Skeletal muscle satellite cell (primary cell): ENCODE results near the gene SARDH.
"Not testable (repeated sequence)": the region's sequence is repeated elsewhere in the genome, so short reads cannot be mapped to it uniquely, and the experiment has no call there.

Experiments used
- H3K27me3 ChIP-seq: 2 replicates; pipeline ENCODE4 v1.7.0; 2013; ENCODE audit warnings: low read length; ENCODE audit not compliant: control insufficient read depth, insufficient read depth
- H3K36me3 ChIP-seq: 2 replicates; pipeline ENCODE4 v1.7.0; 2013; ENCODE audit warnings: mild to moderate bottlenecking, control low read depth, low read length; ENCODE audit not compliant: insufficient read depth
- H3K4me1 ChIP-seq: 2 replicates; pipeline ENCODE4 v1.7.0; 2013; ENCODE audit warnings: low read length; ENCODE audit not compliant: control insufficient read depth, insufficient read depth
- H3K4me2 ChIP-seq: 2 replicates; pipeline ENCODE4 v1.7.0; 2013; ENCODE audit warnings: mild to moderate bottlenecking, low read length
- H3K4me3 ChIP-seq: 2 replicates; pipeline ENCODE4 v1.7.0; 2013; ENCODE audit warnings: low read length
- H3K9ac ChIP-seq: 2 replicates; pipeline ENCODE4 v1.7.0; 2013; ENCODE audit warnings: mild to moderate bottlenecking, low read depth, low read length, moderate library complexity
- H3K9me3 ChIP-seq: replicated peaks from 2 replicates; pipeline ENCODE4 v1.7.0; 2013; ENCODE audit warnings: mild to moderate bottlenecking, control low read depth, low read length

The SARDH gene

DNA sequence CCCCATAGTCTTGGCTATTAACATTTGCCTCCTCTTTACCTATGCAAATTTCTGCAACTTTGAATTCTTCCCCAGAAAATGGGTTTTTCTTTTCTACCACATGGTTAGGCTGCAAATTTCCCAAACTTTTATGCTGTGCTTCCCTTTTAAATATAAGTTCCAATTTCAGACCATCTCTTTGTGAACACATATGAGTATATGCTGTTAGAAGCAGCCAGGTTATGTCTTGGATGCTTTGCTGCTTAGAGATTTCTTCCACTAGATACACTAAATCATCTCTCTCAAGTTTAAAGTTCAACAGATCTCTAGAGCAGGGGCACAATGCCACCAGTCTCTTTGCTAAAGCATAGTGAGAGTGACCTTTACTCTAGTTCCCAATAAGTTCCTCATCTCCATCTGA, 112.1 kb downstream of the SARDH start:
- not testable (repeated sequence) for H3K9ac ChIP-seq, H3K9me3 ChIP-seq, H3K4me2 ChIP-seq, H3K4me1 ChIP-seq, H3K36me3 ChIP-seq, H3K4me3 ChIP-seq
- peaks cover 46% of the 10 kb centered on the region for H3K27me3 ChIP-seq

DNA sequence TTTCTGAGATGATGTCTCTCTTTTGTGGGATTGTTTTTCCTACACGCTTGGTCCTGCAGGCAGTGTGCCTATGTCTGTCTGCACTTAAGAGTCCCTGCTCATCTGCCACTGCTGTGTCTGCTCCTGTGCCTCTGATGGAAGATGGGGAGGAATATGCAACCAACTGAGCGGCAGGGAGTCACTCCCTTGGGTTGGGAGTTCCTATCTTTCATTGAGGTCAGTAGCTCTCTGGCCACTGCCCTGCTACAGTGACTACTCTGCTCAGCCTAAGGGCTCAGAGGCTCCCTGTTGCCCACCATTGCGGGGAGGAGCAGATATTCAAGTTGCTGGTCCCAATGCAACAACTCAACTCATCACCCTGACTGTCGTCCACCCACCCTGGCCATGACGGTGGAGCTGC, 115.6 kb downstream of the SARDH start:
- H3K9ac ChIP-seq: no peak overlapping the region
- H3K4me1 ChIP-seq: no peaks in the 10 kb centered on the region
- H3K27me3 ChIP-seq: peaks cover 60% of the 10 kb centered on the region
- H3K9me3 ChIP-seq: no peaks in the 10 kb centered on the region
- H3K4me2 ChIP-seq: no peak overlapping the region
- no peaks in the 10 kb centered on the region for H3K36me3 ChIP-seq
- no peak overlapping the region for H3K4me3 ChIP-seq

DNA sequence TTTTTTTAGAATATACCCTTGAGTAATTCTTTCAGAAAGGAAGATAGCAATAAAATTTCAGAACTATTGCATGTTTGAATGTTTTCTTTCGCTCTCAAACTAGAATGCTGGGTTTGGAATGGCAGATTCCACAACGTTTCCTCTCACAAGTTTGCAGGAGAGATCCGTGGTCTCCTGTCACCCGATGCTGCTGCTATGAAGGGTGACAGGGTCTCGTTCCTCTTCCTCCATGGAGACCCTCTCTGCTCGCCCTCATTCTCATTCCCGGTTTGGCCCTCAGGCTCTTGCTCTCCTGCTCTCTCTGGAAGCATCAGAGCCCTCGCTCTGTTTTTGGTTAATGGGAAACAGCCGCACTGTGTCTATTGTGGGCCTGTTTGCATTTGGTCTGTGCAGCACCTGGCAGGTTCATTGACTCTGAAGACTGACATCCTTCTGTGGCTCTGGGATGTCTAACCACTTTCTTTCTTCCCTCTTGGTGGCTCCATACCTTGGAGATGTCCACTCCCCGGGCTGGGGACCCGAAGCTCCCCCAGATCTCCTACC, 116.4 kb downstream of the SARDH start:
- H3K27me3 ChIP-seq: peaks cover 63% of the 10 kb centered on the region
- H3K9ac ChIP-seq: no peak overlapping the region
- no peak overlapping the region for H3K4me3 ChIP-seq
- no peaks in the 10 kb centered on the region for H3K36me3 ChIP-seq
- H3K9me3 ChIP-seq: no peaks in the 10 kb centered on the region
- H3K4me1 ChIP-seq: no peaks in the 10 kb centered on the region
- H3K4me2 ChIP-seq: no peak overlapping the region

GRCh38 chr9:133619791-133620190, 118.4 kb downstream of the SARDH start:
- Histone ChIP-seq H3K27me3 (peaks cover 78% of the 10 kb centered on the region), H3K9ac (no peak overlapping the region), H3K4me1 (no peaks in the 10 kb centered on the region), H3K4me2 (no peak overlapping the region), H3K36me3 (no peaks in the 10 kb centered on the region), H3K9me3 (no peaks in the 10 kb centered on the region), H3K4me3 (no peak overlapping the region)

DNA sequence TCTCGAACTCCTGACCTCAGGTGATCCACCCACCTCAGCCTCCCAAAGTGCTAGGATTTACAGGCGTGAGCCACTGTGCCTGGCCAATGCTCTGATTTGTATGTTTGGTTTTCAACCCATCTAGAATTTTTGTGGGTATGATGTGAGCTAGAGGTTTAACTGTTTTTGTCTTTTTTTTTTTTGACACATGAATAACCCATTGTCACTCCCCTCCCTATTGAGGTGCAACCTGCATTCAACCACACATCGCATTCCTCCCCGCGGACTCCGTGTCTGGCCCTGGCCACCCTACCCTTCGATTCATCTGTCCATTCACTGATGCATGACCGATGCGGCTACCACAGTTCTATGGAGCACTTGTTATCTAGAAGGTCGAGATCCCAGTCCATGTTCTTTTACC, 119.4 kb downstream of the SARDH start:
- no peak overlapping the region for H3K9ac ChIP-seq
- H3K27me3 ChIP-seq: peaks cover 84% of the 10 kb centered on the region
- H3K9me3 ChIP-seq: no peaks in the 10 kb centered on the region
- no peaks in the 10 kb centered on the region for H3K36me3 ChIP-seq
- H3K4me2 ChIP-seq: no peak overlapping the region
- no peak overlapping the region for H3K4me3 ChIP-seq
- no peaks in the 10 kb centered on the region for H3K4me1 ChIP-seq

GRCh38 chr9:133616643-133617405, 121.3 kb downstream of the SARDH start:
- Histone ChIP-seq H3K4me1 (no peaks in the 10 kb centered on the region), H3K4me3 (no peak overlapping the region), H3K4me2 (no peak overlapping the region), H3K36me3 (no peaks in the 10 kb centered on the region), H3K9me3 (no peaks in the 10 kb centered on the region), H3K9ac (no peak overlapping the region), H3K27me3 (peaks cover 93% of the 10 kb centered on the region)

DNA sequence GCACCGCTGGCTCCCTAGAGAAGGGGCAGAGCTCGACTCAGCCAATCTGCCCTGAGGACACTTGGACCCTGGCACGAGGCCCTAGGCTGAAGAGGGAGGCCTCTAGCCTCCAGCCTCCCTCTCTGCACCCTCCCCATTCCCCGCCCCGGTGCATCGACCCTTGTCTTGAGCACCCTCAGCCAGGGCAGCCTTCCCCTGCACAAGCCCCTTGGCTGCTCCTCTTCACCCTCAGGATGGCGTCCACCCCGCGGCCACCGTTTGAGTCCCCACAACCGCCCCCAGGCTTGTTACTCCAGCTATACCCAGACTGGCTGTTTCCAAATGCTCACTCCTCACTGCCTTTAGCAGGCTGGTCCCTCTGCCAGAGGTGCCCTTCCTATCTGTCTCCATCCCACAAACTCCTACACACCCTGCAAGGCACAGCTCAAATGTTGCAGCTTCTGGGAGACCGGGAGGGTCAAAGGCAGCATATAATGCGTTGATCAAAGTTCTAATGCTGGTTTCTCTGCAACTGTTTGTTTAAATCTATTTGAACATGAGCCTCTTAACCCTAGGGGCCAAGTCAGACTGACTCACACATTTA, 122.5 kb downstream of the SARDH start:
- no peaks in the 10 kb centered on the region for H3K4me1 ChIP-seq
- H3K27me3 ChIP-seq: peaks cover 96% of the 10 kb centered on the region
- H3K9ac ChIP-seq: no peak overlapping the region
- no peaks in the 10 kb centered on the region for H3K9me3 ChIP-seq
- no peak overlapping the region for H3K4me2 ChIP-seq
- no peak overlapping the region for H3K4me3 ChIP-seq
- no peaks in the 10 kb centered on the region for H3K36me3 ChIP-seq

GRCh38 chr9:133615186-133615585, 123.0 kb downstream of the SARDH start:
- H3K4me2 ChIP-seq: no peak overlapping the region
- no peak overlapping the region for H3K9ac ChIP-seq
- no peaks in the 10 kb centered on the region for H3K9me3 ChIP-seq
- H3K36me3 ChIP-seq: no peaks in the 10 kb centered on the region
- H3K27me3 ChIP-seq: peaks cover 98% of the 10 kb centered on the region
- no peak overlapping the region for H3K4me3 ChIP-seq
- H3K4me1 ChIP-seq: no peaks in the 10 kb centered on the region

GRCh38 chr9:133614678-133615077, 123.5 kb downstream of the SARDH start:
- H3K27me3 ChIP-seq: peaks cover 96% of the 10 kb centered on the region
- no peaks in the 10 kb centered on the region for H3K36me3 ChIP-seq
- H3K9me3 ChIP-seq: no peaks in the 10 kb centered on the region
- no peaks in the 10 kb centered on the region for H3K4me1 ChIP-seq
- H3K4me2 ChIP-seq: no peak overlapping the region
- no peak overlapping the region for H3K4me3 ChIP-seq
- H3K9ac ChIP-seq: no peak overlapping the region

DNA sequence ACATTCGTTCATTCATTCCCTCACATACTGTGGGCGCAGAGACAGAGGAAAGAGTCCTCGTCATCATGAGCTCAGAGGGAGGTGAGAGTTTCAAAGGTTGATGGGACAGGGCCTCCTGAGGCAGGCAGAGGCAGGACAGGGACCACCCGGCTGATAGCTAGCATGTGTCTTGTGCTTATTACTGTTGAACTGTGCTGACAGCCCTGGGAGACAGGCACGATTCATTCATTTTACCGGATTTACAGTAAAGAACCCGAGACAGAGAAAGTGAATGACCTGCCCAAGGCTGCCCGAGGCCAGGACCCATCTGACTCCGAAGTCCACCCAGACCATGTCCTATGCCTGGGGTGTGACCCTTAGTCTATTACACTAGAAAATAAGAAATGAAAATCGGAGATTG, 124.1 kb downstream of the SARDH start:
- no peaks in the 10 kb centered on the region for H3K4me1 ChIP-seq
- H3K9ac ChIP-seq: no peak overlapping the region
- H3K9me3 ChIP-seq: no peaks in the 10 kb centered on the region
- H3K36me3 ChIP-seq: no peaks in the 10 kb centered on the region
- H3K27me3 ChIP-seq: peaks cover 96% of the 10 kb centered on the region
- no peak overlapping the region for H3K4me2 ChIP-seq
- no peak overlapping the region for H3K4me3 ChIP-seq
